EL (cell line): Measurements from ENCODE around the gene INSIG1.

Experiments
- DNase-seq: peaks from one replicate; pipeline ENCODE4 v3.0.0-alpha.2; 2016

INSIG1 gene

DNA sequence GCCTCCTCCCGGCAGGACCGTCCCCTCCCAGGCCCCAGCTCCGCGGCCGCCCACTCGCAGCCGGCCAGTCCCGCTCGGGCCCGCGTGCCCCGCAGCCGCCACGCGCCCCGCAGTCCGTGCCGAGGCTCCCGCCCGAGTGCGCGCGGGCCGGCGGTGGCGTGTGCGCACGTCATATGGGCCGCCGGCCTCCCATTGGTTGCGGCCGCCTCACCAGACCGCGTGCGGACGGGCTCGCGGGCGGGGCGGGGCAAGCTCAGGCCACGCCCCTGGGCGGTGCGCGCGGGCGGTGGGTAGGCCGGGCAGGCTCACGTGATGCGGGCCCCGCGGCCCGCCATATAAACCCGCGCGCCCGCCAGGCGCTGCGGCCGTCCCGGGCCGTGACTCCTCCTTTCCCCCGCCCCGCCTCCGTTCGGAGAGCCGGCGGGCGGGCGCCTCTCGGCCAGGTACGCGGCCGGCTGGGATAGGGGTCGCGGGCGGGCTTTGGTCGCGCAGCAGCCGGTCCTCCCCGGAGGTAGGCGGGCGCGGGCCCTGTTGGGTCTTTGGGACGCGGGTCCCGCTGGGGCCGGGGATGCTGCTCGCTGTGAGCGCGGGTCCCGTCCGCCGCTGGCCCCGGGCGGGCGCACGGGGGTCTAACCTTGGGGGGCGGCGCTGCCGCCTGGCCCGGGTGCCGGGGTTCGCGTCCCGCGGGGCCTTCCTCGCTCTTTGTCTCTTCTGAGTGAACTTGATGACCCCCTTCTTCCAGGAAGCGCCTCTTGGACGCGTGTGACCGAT is at the start of gene INSIG1:
Gene INSIG1, plus strand, starts transcription at position 362 of the 771 bp plus-strand sequence. Its CDS starts 408 bp downstream, at position 770.
- DNase-seq: peak; percentile 90

DNA sequence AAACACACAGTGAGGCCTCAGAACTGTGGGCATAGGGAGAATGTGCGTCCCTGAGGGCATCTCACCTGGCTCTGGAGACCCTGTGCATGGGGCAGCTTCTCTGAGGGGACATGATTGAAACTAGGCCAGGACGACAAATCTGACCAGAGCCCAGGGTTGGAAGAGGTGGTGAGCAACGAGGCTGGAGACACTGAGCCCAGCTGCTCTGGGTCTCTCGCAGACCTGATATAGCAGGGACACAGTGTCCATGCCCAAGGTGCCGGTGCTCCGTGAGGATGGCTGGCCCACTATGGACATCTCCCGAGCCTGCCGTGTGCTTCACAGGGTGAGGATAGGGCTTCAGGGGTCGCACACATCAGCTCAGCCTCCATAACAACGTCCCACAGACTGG is 49.3 kb upstream of the INSIG1 start:
- DNase-seq: no peak

GRCh38 chr7:155251831-155252230 is 45.8 kb upstream of the INSIG1 start:
- no peak for DNase-seq

DNA sequence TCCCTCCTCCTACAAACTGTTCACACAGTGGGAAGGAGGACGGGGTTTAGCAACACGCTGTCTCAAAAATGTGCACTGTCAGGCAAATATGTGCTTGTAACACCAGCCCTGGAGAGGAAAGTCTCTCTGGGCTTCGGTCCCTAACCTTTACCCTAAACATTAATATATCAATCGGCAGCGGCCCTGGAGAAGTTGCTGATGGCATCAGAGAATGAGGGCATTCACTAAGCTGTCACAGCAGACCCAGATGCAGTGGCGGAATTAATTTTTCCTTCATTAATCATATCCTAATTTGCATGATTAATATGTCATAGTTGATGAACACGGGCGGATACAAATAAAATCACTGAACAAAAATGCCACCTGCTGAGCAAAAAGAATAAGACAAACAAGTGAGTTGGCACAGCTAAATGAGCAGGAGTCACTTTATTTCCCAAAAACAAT is 45.2 kb upstream of the INSIG1 start:
- DNase-seq: no peak

- no peak for DNase-seq
Observed at GRCh38 chr7:155252892-155253501, 44.7 kb upstream of the INSIG1 start.

GRCh38 chr7:155254018-155254417 is 43.7 kb upstream of the INSIG1 start:
- no peak for DNase-seq

DNA sequence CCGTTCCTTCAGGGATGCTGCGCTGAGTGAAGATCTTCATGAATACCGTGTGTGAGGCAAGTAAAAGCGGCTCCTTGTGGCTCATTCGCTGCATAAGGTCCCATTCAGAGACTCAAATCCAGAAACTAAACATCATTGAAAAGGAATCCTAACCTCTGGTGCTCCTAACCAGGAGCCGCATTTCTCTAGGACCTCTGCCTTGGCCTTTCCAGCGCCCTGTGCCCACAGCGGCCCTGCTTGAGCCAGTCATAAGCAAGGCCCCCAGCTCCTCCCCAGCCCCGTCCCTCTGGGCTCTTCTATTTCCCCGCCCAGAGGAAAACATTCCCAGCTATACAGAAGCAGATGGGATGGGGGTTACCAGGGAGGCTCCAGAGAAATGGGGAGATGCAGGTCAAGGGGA is 42.6 kb upstream of the INSIG1 start:
- no peak for DNase-seq

DNA sequence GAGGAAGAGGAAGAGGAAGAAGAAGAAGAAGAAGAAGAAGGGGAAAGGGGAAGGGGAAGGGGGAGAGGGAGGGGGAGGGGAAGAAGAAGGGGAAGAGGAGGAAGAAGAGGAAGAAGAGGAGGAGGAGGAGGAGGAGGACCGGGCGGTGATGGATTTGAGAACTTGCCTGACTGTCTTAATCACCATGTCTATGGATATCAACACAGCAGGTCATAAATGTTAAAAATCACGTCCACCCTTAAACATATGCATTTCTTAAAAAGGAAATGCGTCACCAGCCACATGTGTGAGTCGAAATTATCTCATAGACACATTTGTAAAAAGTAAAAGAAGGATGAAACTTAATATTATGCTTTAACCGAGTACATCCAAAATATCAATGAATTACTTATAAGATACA is 42.1 kb upstream of the INSIG1 start:
- no peak for DNase-seq

GRCh38 chr7:155256081-155256760 is 41.5 kb upstream of the INSIG1 start:
- no peak for DNase-seq

- DNase-seq: peak; percentile 38
Observed at GRCh38 chr7:155256761-155257481, 40.8 kb upstream of the INSIG1 start.

DNA sequence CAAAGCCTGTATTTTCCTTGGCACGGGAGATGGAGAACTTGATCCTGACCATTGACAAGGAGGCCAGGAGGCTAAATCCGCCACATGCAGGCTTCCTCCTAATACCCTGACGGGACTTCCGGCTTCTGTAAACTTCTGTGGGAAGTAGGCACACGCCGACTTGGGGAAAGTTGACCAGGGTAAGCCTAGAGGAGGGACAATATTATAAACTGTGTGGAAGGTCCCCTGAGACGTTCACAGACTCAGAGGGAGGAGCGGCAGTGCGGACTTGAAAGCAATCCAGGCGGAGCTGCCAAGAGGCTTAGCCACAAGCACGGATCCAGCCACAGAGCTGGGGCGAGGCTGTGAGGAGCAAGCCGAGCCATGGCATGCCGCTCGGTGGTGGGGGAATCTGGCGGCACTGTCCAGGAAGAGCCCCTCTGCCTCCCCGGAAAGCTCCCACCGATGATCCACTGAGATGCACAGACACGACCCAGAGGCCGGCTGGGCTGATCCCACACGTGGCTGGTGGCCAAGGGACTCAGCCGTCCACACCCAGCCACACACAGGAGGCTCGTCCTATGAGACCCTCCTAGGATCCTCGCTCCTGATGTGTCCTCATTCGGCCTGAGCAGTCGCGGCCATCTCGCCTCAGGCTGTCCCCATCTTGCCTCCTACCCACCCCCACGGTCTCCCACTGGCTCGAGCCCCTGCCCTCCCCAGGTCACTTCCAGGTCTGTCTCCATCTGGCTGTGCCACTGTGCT is 40.0 kb upstream of the INSIG1 start:
- DNase-seq: no peak

DNA sequence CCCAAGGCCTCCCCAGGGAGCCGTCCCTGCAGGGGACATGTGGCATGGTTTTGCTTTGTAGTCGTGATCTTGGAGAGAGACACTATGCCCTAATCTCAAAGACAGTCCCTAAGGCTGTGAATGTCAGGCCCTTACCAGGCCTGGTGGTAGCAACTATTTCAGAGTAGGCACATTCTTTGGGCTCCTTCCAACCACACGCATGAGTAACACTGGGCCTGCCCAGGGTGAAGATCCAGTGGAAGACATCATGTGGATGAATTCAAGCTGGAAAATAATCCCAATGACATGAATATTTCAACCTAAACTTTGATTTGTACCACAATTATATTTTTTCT is 39.5 kb upstream of the INSIG1 start:
- peak; percentile 85 for DNase-seq

- DNase-seq: no peak
Observed at GRCh38 chr7:155259866-155260497, 37.7 kb upstream of the INSIG1 start.

DNA sequence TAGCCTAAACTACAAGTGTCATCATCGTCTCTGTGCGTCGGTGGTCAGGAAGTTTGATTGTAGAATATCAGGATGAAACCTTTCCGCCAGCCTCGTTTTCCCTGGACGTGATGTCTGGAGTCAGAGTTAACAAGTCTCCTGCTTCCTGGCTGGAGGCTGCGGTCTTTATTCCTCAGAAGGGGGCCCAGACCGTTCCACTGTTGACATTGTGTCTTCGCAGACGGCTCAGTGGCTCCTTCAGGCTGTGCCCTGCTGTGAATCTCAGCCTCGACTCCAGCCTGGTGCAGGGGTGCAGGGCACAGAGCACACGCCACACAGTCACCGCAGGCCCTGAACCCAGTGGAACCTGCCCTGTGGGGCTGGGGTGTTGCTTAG is 37.2 kb upstream of the INSIG1 start:
- no peak for DNase-seq

DNA sequence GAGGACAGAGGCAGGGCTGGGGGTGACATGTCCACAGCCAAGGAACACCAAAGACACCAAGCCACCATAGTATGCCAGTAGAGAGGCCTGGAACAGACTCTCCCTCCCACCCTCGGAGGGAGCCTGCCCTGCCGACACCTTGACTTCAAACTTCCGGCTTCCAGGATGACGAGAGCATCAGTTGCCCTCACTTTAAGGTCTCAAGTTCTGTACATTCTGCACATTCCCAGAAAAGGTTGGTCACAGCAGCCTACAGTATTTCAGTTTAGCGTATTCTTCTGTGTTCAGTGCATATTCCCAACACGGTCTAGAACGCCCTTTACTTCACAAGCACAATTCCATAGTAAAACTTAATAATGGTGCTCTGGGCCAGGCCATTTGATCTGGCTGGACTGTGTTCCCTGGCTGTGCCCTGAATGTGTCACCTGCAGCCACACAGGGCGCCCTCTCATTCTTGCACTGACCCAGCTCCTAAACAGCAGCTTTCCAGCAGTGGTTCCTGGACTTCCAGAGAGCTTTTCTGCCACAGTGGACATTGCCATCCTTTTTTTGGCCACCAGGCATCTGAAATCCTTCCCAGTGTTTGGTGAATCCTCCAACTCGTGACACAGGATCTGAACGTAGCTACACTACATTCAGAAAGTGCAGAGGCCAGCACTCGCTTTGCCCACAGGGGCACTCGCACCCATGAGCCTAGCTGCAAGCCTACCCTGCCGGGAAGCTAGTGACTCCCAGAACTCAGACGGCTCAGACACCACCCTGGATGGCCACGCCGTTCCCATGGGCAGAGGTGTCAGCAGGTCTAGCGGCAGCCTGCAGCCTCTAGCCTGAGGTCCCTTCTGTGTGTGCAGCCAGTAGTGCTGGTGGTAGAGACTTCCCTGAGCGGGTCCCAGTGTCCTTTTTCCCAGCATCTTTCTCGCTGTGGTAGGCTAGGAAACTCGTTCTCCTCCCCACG is 36.4 kb upstream of the INSIG1 start:
- no peak for DNase-seq

DNA sequence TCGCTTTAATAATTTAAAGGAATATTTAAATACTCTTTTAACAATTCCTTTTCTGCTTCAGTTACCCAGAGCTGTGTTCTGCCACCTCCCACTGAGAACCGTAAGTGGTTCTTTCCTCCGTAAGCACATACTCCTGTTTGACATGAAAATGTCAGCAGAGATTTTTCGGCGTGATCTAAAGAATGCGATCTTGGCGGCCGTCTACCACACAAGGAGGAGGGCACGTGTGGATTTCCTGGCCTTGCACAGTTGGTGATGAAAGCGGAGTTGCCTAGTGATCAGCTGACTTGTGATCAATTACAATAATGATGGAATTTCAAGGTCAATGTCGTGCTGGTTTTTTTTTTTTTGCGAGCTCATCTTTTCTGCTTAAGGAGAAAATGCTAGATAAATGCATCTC is 35.6 kb upstream of the INSIG1 start:
- DNase-seq: no peak

GRCh38 chr7:155263051-155263450 is 34.6 kb upstream of the INSIG1 start:
- no peak for DNase-seq

DNA sequence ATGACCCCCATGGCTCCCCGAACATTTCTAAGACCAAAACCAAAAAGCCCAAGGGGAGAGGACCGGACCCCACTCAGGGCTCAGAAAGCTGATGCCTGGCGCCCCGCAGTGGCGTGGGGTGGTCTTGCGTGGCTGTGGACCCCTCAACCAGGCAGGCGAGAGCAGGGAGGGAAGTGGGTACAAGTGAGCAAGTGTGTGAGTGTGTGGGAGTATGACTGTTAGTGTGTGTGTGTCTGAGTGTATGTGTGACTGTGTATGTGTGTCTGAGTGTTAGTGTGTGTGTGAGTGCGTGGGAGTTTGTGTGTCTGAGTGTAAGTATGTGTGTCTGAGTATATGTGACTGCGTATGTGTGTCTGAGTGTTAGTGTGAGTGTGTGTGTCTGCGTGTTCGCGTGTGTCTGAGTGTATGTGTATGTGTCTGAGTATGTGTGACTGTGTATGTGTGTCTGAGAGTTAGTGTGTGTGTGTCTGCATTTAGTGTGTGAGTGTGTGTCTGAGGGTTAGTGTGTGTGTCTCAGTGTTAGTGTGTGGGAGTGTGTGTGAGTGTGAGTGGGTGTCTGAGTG is 34.0 kb upstream of the INSIG1 start:
- DNase-seq: no peak

DNA sequence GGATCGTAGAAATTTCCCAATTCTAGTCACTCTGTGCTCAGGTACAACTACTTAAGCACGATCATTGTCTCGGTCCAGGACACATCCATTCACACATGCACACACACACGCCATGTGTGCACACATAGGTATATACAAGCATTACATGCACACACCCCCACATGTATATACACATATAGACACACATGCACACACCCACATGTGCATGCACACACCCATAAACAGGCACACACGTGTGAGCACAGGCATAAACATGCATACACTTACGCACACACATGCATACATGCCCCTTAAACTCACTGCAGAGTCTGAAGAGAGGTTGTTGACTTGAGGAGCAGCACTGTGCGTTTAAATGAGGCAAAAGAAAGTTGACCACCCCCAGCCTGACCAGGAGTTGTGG is 32.5 kb upstream of the INSIG1 start:
- no peak for DNase-seq

DNA sequence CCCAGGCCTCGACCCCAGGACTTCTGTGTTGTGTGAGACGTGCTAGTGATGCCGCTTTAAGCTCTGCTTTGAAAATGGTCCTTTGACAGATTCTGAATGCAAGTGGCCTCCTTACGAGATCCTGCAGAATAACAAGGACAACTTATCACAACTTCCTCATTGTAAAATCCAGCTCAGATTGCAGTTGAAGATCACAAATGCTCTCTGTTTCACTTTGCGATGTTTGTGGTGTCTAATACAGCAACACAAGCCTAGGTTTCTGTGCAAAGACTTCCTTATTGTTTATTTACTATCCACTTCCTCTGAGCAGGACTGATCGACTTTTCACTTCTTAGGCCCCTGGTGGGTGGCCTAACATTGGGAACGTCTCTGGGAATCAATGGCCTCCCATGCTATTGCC is 31.7 kb upstream of the INSIG1 start:
- DNase-seq: no peak

- DNase-seq: no peak
Observed at GRCh38 chr7:155266440-155266839, 31.2 kb upstream of the INSIG1 start.
